Thyroid gland (tissue), 4 donors: ENCODE data around the gene PRDX3.

Experiments used
- CTCF ChIP-seq, 6 experiments: fragments of 200-600 bp in 3 of 6; fragments of 450-650 bp in 3 of 6; sonication (generic) in 3 of 6; IDR thresholded peaks; one replicate each; pipeline ENCODE4 v1.5.1; 2016 to 2019; ENCODE audit warnings: antibody characterized with exemption in 6 of 6, mild to moderate bottlenecking in 2 of 6, inconsistent platforms in 1 of 6, moderate library complexity in 1 of 6
- POLR2A ChIP-seq, 2 donors: fragments of 450-650 bp; IDR thresholded peaks; one replicate each; pipeline ENCODE4 v1.6.1; 2017; ENCODE audit warnings: antibody characterized with exemption in 2 of 2, mild to moderate bottlenecking in 2 of 2, moderate library complexity in 1 of 2

GRCh38 chr10:119129721-119130120 is 48.9 kb downstream of the PRDX3 start:
- TF ChIP-seq CTCF (IDR thresholded peaks at IDR 0.05) (no peak), POLR2A (IDR thresholded peaks at IDR 0.05) (no peak)
